Measurements from ENCODE around the gene SEC14L5.

Gene SEC14L5

DNA sequence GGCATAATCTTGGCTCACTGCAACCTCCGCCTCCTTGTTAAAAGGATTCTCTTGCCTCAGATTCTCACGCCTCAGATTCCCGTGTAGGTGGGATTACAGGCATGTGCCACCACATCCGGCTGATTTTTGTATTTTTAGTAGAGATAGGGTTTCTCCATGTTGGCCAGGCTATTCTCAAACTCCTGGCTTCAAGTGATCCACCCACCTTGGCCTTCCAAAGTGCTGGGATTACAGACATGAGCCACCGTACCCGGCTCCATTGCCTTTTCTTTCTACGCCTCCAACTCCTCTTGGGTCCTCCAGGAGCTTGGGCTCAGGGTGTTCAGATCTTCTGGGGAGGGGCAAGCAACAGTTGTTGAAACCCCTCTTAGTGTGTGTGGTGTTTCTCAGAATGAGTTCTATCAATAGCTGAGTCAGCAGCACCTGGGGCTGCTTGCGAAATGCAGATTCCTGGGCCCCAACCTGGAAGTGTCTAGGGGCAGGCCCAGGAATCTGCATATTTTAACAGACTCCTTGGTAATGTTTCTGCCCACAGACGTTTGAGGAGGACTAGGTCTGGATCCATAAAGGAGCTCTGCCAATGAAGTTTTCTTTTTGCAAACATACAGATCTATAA lies 31.4 kb downstream of the SEC14L5 start:
- Histone ChIP-seq H3K9me2 (replicated peaks; ENCODE audit: low read depth, low read length) (no peaks in the 10 kb centered on the region), H3K36me3 (ENCODE audit: insufficient read depth, low read length) (no peaks in the 10 kb centered on the region), H3K4me2 (ENCODE audit: low read depth, low read length, poor library complexity, severe bottlenecking) (no peak overlapping the region), H3K79me2 (ENCODE audit: insufficient read depth, low read length) (no peaks in the 10 kb centered on the region), H3K4me3 (ENCODE audit: low read length, poor library complexity, severe bottlenecking) (no peak overlapping the region), H3K27me3 (ENCODE audit: insufficient read depth, low read length, poor library complexity, severe bottlenecking) (no peaks in the 10 kb centered on the region), H3K9me3 (ENCODE audit: insufficient read depth, low read depth, low read length) (no peaks in the 10 kb centered on the region), H3K9ac (ENCODE audit: low read depth, low read length, poor library complexity, severe bottlenecking) (no peak overlapping the region), H3K4me1 (ENCODE audit: insufficient read depth, low read length, poor library complexity, severe bottlenecking) (no peaks in the 10 kb centered on the region), H3F3A (ENCODE audit: low read depth) (no peaks in the 10 kb centered on the region), H2AFZ (ENCODE audit: low read length) (no peak overlapping the region), H4K20me1 (ENCODE audit: insufficient read depth, low read length, poor library complexity, severe bottlenecking) (no peaks in the 10 kb centered on the region)
- TF ChIP-seq, protein P1, sequence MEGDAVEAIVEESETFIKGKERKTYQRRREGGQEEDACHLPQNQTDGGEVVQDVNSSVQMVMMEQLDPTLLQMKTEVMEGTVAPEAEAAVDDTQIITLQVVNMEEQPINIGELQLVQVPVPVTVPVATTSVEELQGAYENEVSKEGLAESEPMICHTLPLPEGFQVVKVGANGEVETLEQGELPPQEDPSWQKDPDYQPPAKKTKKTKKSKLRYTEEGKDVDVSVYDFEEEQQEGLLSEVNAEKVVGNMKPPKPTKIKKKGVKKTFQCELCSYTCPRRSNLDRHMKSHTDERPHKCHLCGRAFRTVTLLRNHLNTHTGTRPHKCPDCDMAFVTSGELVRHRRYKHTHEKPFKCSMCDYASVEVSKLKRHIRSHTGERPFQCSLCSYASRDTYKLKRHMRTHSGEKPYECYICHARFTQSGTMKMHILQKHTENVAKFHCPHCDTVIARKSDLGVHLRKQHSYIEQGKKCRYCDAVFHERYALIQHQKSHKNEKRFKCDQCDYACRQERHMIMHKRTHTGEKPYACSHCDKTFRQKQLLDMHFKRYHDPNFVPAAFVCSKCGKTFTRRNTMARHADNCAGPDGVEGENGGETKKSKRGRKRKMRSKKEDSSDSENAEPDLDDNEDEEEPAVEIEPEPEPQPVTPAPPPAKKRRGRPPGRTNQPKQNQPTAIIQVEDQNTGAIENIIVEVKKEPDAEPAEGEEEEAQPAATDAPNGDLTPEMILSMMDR (conservative IDR thresholded peaks at IDR 0.05; ENCODE audit: low read length), result no peak
- TF ChIP-seq EZH2phosphoT487 (IDR thresholded peaks at IDR 0.05; ENCODE audit: borderline replicate concordance), result no peak

DNA sequence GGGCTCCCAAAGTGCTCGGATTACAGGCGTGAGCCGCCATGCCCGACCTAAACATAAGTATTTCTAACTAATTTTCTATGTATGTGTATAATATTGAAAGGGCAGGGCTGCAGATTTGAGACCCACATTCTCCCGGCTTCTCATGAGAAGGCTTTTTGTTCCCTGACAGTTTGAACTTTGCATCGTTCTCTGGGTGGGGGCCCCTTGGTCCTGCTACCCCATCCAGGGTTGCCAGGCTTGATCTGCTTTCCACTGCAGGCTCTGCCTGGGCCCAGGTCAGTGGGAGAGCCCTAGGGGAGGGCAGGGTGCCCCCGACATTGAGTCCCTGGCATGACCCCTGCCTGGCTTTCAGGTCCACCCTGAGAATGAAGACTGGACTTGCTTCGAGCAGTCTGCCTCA lies 32.3 kb downstream of the SEC14L5 start:
- Histone ChIP-seq H3K9ac (ENCODE audit: low read depth, low read length, poor library complexity, severe bottlenecking) (no peak overlapping the region), H3K4me3 (ENCODE audit: low read length, poor library complexity, severe bottlenecking) (no peak overlapping the region), H3K4me1 (ENCODE audit: insufficient read depth, low read length, poor library complexity, severe bottlenecking) (no peaks in the 10 kb centered on the region), H3K27me3 (ENCODE audit: insufficient read depth, low read length, poor library complexity, severe bottlenecking) (no peaks in the 10 kb centered on the region), H2AFZ (ENCODE audit: low read length) (no peak overlapping the region), H3F3A (ENCODE audit: low read depth) (no peaks in the 10 kb centered on the region), H3K79me2 (ENCODE audit: insufficient read depth, low read length) (no peaks in the 10 kb centered on the region), H3K36me3 (ENCODE audit: insufficient read depth, low read length) (no peaks in the 10 kb centered on the region), H4K20me1 (ENCODE audit: insufficient read depth, low read length, poor library complexity, severe bottlenecking) (no peaks in the 10 kb centered on the region), H3K9me3 (ENCODE audit: insufficient read depth, low read depth, low read length) (no peaks in the 10 kb centered on the region), H3K4me2 (ENCODE audit: low read depth, low read length, poor library complexity, severe bottlenecking) (no peak overlapping the region), H3K9me2 (replicated peaks; ENCODE audit: low read depth, low read length) (no peaks in the 10 kb centered on the region)
- no peak for TF ChIP-seq EZH2phosphoT487 (IDR thresholded peaks at IDR 0.05; ENCODE audit: borderline replicate concordance)
- TF ChIP-seq, protein P1 (conservative IDR thresholded peaks at IDR 0.05; ENCODE audit: low read length), result no peak

DNA sequence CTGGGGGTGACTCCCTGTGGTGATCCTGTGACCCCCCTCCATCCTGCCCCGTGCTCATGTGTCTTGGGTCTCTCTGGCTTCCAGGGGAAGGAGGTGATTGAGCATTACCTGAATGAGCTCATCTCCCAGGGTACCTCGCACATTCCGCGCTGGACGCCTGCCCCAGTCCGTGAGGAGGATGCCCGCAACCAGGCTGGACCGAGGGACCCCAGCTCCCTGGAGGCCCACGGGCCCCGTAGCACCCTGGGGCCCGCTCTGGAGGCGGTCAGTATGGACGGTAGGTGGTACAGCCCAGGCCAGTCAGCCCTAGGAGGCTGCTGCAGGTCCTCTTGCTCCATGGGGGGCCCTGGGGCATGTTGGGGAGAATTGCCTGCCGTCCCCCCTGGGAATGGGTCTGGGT lies 33.6 kb downstream of the SEC14L5 start:
- Histone ChIP-seq H3K79me2 (ENCODE audit: insufficient read depth, low read length) (no peaks in the 10 kb centered on the region), H3K36me3 (ENCODE audit: insufficient read depth, low read length) (no peaks in the 10 kb centered on the region), H2AFZ (ENCODE audit: low read length) (no peak overlapping the region), H3K4me2 (ENCODE audit: low read depth, low read length, poor library complexity, severe bottlenecking) (no peak overlapping the region), H3K4me1 (ENCODE audit: insufficient read depth, low read length, poor library complexity, severe bottlenecking) (no peaks in the 10 kb centered on the region), H3K9ac (ENCODE audit: low read depth, low read length, poor library complexity, severe bottlenecking) (no peak overlapping the region), H3K27me3 (ENCODE audit: insufficient read depth, low read length, poor library complexity, severe bottlenecking) (no peaks in the 10 kb centered on the region), H3F3A (ENCODE audit: low read depth) (no peaks in the 10 kb centered on the region), H3K9me3 (ENCODE audit: insufficient read depth, low read depth, low read length) (no peaks in the 10 kb centered on the region), H4K20me1 (ENCODE audit: insufficient read depth, low read length, poor library complexity, severe bottlenecking) (no peaks in the 10 kb centered on the region), H3K4me3 (ENCODE audit: low read length, poor library complexity, severe bottlenecking) (no peak overlapping the region), H3K9me2 (replicated peaks; ENCODE audit: low read depth, low read length) (no peaks in the 10 kb centered on the region)
- TF ChIP-seq, protein P1 (conservative IDR thresholded peaks at IDR 0.05; ENCODE audit: low read length), result no peak
- no peak for TF ChIP-seq EZH2phosphoT487 (IDR thresholded peaks at IDR 0.05; ENCODE audit: borderline replicate concordance)

Measured in Loucy (cell line).